RWPE2 (cell line): ENCODE measurements around the gene YJU2.
"Not testable (repeated sequence)": the region's sequence is repeated elsewhere in the genome, so short reads cannot be mapped to it uniquely, and the experiment has no call there.

ENCODE experiments used
- ATAC-seq: fragments of 200-7000 bp; cut with Tn5 transposase; 3 replicates; pipeline ENCODE4 v1.9.1; 2021; ENCODE audit warnings: low read depth
- DNase-seq: peaks from one replicate; pipeline ENCODE4 v3.0.0-alpha.2; 2020; ENCODE audit warnings: low spot score
- H3K27ac ChIP-seq: fragments of 450-650 bp; 2 replicates; pipeline ENCODE4 v1.5.1; 2017; ENCODE audit warnings: mild to moderate bottlenecking; ENCODE audit not compliant: poor library complexity, severe bottlenecking
- H3K27me3 ChIP-seq: fragments of 250-450 bp; sonication (Bioruptor Pico); 2 replicates; pipeline ENCODE4 v1.5.1; 2021; ENCODE audit warnings: mild to moderate bottlenecking, moderate library complexity; ENCODE audit not compliant: insufficient read depth, poor library complexity, severe bottlenecking
- H3K36me3 ChIP-seq: fragments of 250-450 bp; sonication (Bioruptor Pico); 2 replicates; pipeline ENCODE4 v1.5.1; 2020; ENCODE audit warnings: low read depth, mild to moderate bottlenecking, moderate library complexity
- H3K4me1 ChIP-seq: fragments of 250-450 bp; sonication (Bioruptor Pico); 2 replicates; pipeline ENCODE4 v1.5.1; 2021; ENCODE audit warnings: mild to moderate bottlenecking, moderate library complexity; ENCODE audit not compliant: insufficient read depth, poor library complexity, severe bottlenecking
- H3K4me3 ChIP-seq: fragments of 250-450 bp; sonication (Bioruptor Pico); 2 replicates; pipeline ENCODE4 v1.5.1; 2021; ENCODE audit warnings: mild to moderate bottlenecking, moderate library complexity; ENCODE audit not compliant: severe bottlenecking
- H3K9me3 ChIP-seq: fragments of 250-450 bp; sonication (Bioruptor Pico); 2 replicates; pipeline ENCODE4 v1.5.1; 2021; ENCODE audit warnings: mild to moderate bottlenecking, moderate library complexity; ENCODE audit not compliant: severe bottlenecking
- TF ChIP-seq, protein P1 (sequence below): fragments of 450-650 bp; IDR thresholded peaks from one replicate; pipeline ENCODE4 v1.5.1; 2017; ENCODE audit warnings: mild to moderate bottlenecking, moderate library complexity; ENCODE audit not compliant: poor library complexity, severe bottlenecking

The YJU2 gene

GRCh38 chr19:4279530-4280422 lies 32.9 kb downstream of the YJU2 start:
- Histone ChIP-seq H3K9me3 (no peaks in the 10 kb centered on the region), H3K4me3 (no peak overlapping the region), H3K4me1 (no peaks in the 10 kb centered on the region), H3K27ac (no peak overlapping the region), H3K36me3 (no peaks in the 10 kb centered on the region), H3K27me3 (peaks cover 29% of the 10 kb centered on the region)
- TF ChIP-seq, protein P1, sequence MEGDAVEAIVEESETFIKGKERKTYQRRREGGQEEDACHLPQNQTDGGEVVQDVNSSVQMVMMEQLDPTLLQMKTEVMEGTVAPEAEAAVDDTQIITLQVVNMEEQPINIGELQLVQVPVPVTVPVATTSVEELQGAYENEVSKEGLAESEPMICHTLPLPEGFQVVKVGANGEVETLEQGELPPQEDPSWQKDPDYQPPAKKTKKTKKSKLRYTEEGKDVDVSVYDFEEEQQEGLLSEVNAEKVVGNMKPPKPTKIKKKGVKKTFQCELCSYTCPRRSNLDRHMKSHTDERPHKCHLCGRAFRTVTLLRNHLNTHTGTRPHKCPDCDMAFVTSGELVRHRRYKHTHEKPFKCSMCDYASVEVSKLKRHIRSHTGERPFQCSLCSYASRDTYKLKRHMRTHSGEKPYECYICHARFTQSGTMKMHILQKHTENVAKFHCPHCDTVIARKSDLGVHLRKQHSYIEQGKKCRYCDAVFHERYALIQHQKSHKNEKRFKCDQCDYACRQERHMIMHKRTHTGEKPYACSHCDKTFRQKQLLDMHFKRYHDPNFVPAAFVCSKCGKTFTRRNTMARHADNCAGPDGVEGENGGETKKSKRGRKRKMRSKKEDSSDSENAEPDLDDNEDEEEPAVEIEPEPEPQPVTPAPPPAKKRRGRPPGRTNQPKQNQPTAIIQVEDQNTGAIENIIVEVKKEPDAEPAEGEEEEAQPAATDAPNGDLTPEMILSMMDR: no peak
- DNase-seq (no peak), ATAC-seq (no peak)

- Histone ChIP-seq H3K9me3 (no peaks in the 10 kb centered on the region), H3K27me3 (peaks cover 17% of the 10 kb centered on the region), H3K4me3 (no peak overlapping the region), H3K27ac (no peak overlapping the region), H3K36me3 (no peaks in the 10 kb centered on the region), H3K4me1 (no peaks in the 10 kb centered on the region)
- ATAC-seq: peak; percentile 73; the same call in 2 of the 3 replicates
- TF ChIP-seq, protein P1: no peak
- no peak for DNase-seq
These were observed 37.5 kb downstream of the YJU2 start for GRCh38 chr19:4284176-4284958.

- ATAC-seq (no peak), DNase-seq (no peak)
- Histone ChIP-seq H3K9me3 (no peaks in the 10 kb centered on the region), H3K4me1 (no peaks in the 10 kb centered on the region), H3K27me3 (peaks cover 10% of the 10 kb centered on the region), H3K4me3 (no peak overlapping the region), H3K36me3 (no peaks in the 10 kb centered on the region), H3K27ac (no peak overlapping the region)
- TF ChIP-seq, protein P1: no peak
These were observed 38.1 kb downstream of the YJU2 start for GRCh38 chr19:4284974-4285373.

- H3K36me3 ChIP-seq, H3K27me3 ChIP-seq, H3K4me1 ChIP-seq, DNase-seq, H3K4me3 ChIP-seq, H3K9me3 ChIP-seq, H3K27ac ChIP-seq, ATAC-seq: not testable (repeated sequence)
These were observed 39.3 kb downstream of the YJU2 start for GRCh38 chr19:4286141-4286540.

DNA sequence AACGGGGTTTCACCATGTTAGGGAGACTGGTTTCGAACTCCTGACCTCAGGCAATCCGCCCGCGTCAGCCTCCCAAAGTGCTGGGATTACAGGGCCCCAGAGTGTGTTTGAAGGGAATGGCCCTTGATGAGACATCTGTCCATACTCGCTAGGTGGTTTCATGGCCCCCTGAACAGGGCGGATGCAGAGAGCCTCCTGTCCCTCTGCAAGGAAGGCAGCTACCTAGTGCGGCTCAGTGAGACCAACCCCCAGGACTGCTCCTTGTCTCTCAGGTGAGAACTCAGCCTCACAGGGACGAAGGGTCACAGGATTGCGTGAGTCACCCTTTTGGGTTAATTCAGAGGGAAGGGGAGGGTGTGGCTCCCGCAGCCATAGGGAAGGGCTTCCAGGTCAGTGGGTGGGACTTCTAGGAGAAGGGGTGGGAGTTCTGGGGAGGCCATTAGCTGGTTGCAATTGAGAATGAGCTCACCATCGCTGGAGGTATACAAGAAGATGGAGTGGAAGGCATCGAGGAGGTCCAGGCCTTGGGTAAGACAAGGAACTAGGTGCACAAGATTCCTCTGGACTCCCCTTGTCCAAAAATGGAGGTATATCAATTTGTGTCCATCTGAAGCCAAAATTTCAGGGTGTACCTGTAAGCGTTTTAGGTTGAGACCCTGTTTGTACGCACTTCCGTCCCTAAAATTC lies 41.4 kb downstream of the YJU2 start:
- H3K4me1 ChIP-seq: no peaks in the 10 kb centered on the region
- H3K27me3 ChIP-seq: no peaks in the 10 kb centered on the region
- H3K27ac ChIP-seq: no peak overlapping the region
- H3K9me3 ChIP-seq: no peaks in the 10 kb centered on the region
- TF ChIP-seq, protein P1: no peak
- DNase-seq (no peak), ATAC-seq (peak; percentile 41; the same call in 1 of the 3 replicates)
- no peak overlapping the region for H3K4me3 ChIP-seq
- H3K36me3 ChIP-seq: no peaks in the 10 kb centered on the region
